ENCODE data around the gene CNTN1. TPM values are rescaled to one million over a fixed set of nuclear protein-coding genes. Genes with fewer than 3 reads are reported as not detected.

Gene CNTN1
- total RNA-seq, 1 experiment from 2014 or later: 6.5 TPM

- H4K20me1 ChIP-seq (ENCODE audit: control insufficient read depth, insufficient read depth, insufficient read length): no peaks in the 10 kb centered on the region
- H3K27me3 ChIP-seq (ENCODE audit: insufficient read depth, low read length): no peaks in the 10 kb centered on the region
- H4K5ac ChIP-seq (ENCODE audit: insufficient read length, low read depth, low read length): no peak overlapping the region
- no peak overlapping the region for H3K18ac ChIP-seq (ENCODE audit: insufficient read length, low read depth, low read length)
- no peak overlapping the region for H4K8ac ChIP-seq (replicated peaks; ENCODE audit: insufficient read length, low read depth, low read length)
- H2AK5ac ChIP-seq (ENCODE audit: insufficient read length, low read length): no peak overlapping the region
- Mint-ChIP-seq H3K27me3 (ENCODE audit: low read depth) (no peaks in the 10 kb centered on the region), H3K9me3 (no peaks in the 10 kb centered on the region), H3K36me3 (ENCODE audit: insufficient read depth in 1 of 3, low read depth in 3 of 3) (no peaks in the 10 kb centered on the region; a peak in 1 of 7 replicates), H3K27ac (no peak overlapping the region), H3K4me3 (no peak overlapping the region), H3K4me1 (no peaks in the 10 kb centered on the region)
- H3K23me2 ChIP-seq (ENCODE audit: insufficient read length, low read depth, low read length, poor library complexity, severe bottlenecking): no peaks in the 10 kb centered on the region
- H3K79me2 ChIP-seq (ENCODE audit: insufficient read depth, low read length): no peaks in the 10 kb centered on the region
- DNase-seq: no peak
- no peaks in the 10 kb centered on the region for H3K9me3 ChIP-seq (ENCODE audit: control insufficient read depth, low read depth, low read length)
- H2AFZ ChIP-seq (ENCODE audit: low read length): no peak overlapping the region
- no peak overlapping the region for H2BK15ac ChIP-seq (ENCODE audit: low read depth, low read length)
- no peak overlapping the region for H3K56ac ChIP-seq (ENCODE audit: insufficient read length, low read depth, low read length)
- H3K9ac ChIP-seq (ENCODE audit: extremely low read depth, insufficient read length, low read length): no peak overlapping the region
- H2BK120ac ChIP-seq (ENCODE audit: low read depth, low read length, poor library complexity, severe bottlenecking): no peak overlapping the region
- H3K14ac ChIP-seq (ENCODE audit: insufficient read depth, low read length): no peak overlapping the region
- H3K27ac ChIP-seq (ENCODE audit: insufficient read length, low read depth, low read length): no peak overlapping the region
- H2BK12ac ChIP-seq (ENCODE audit: insufficient read length, low read depth, low read length): no peak overlapping the region
- TF ChIP-seq CTCF (conservative IDR thresholded peaks at IDR 0.05): no peak
- H3K4ac ChIP-seq (ENCODE audit: low read depth, low read length): no peak overlapping the region
- no peak overlapping the region for H3K4me2 ChIP-seq (ENCODE audit: insufficient read depth, insufficient read length, low read length)
- H3K23ac ChIP-seq (ENCODE audit: insufficient read length, low read depth, low read length): no peak overlapping the region
- H3T11ph ChIP-seq (ENCODE audit: low read length): no peak overlapping the region
- H4K91ac ChIP-seq (ENCODE audit: insufficient read length, low read depth, low read length): no peak overlapping the region
- H3K4me1 ChIP-seq (ENCODE audit: insufficient read depth, low read length): no peaks in the 10 kb centered on the region
- no peaks in the 10 kb centered on the region for H3K79me1 ChIP-seq (ENCODE audit: insufficient read depth, low read depth, low read length, poor library complexity, severe bottlenecking)
- no peak overlapping the region for H2BK20ac ChIP-seq (ENCODE audit: low read depth, low read length, poor library complexity, severe bottlenecking)
- H2BK5ac ChIP-seq (ENCODE audit: insufficient read length, low read length): no peak overlapping the region
Measured at GRCh38 chr12:40711121-40711520, 18.9 kb downstream of the CNTN1 start.

All from H9 (cell line).